ENCODE data around the gene VKORC1L1.
"Not testable (repeated sequence)": the region's sequence is repeated elsewhere in the genome, so short reads cannot be mapped to it uniquely, and the experiment has no call there.

The VKORC1L1 gene

GRCh38 chr7:65872776-65873581 lies at the start of gene VKORC1L1:
VKORC1L1 (plus strand) TSS chr7:65873074; CDS start chr7:65873372, 298 bp downstream.
- peak; percentile 88 for DNase-seq (ENCODE audit: low spot score)

- DNase-seq (ENCODE audit: low spot score) = no peak
These were observed 45.5 kb upstream of the VKORC1L1 start for GRCh38 chr7:65827366-65827765.

GRCh38 chr7:65832281-65832680 lies 40.6 kb upstream of the VKORC1L1 start:
- no peak for DNase-seq (ENCODE audit: low spot score)

- DNase-seq (ENCODE audit: low spot score) = not testable (repeated sequence)
These were observed 36.2 kb upstream of the VKORC1L1 start for GRCh38 chr7:65836684-65837083.

- DNase-seq (ENCODE audit: low spot score) = not testable (repeated sequence)
These were observed 35.3 kb upstream of the VKORC1L1 start for GRCh38 chr7:65837541-65837956.

- DNase-seq (ENCODE audit: low spot score) = no peak
These were observed 33.0 kb upstream of the VKORC1L1 start for GRCh38 chr7:65839846-65840245.

GRCh38 chr7:65840446-65840845 lies 32.4 kb upstream of the VKORC1L1 start:
- no peak for DNase-seq (ENCODE audit: low spot score)

- not testable (repeated sequence) for DNase-seq (ENCODE audit: low spot score)
These were observed 29.3 kb upstream of the VKORC1L1 start for GRCh38 chr7:65843616-65844015.

- DNase-seq (ENCODE audit: low spot score) = no peak
These were observed 26.8 kb upstream of the VKORC1L1 start for GRCh38 chr7:65846008-65846570.

GRCh38 chr7:65853426-65853825 lies 19.4 kb upstream of the VKORC1L1 start:
- not testable (repeated sequence) for DNase-seq (ENCODE audit: low spot score)

- not testable (repeated sequence) for DNase-seq (ENCODE audit: low spot score)
These were observed 19.0 kb upstream of the VKORC1L1 start for GRCh38 chr7:65853892-65854291.

GRCh38 chr7:65857321-65857894 lies 15.5 kb upstream of the VKORC1L1 start:
- DNase-seq (ENCODE audit: low spot score) = not testable (repeated sequence)

GRCh38 chr7:65858660-65859059 lies 14.2 kb upstream of the VKORC1L1 start:
- DNase-seq (ENCODE audit: low spot score) = not testable (repeated sequence)

GRCh38 chr7:65866244-65866643 lies 6.6 kb upstream of the VKORC1L1 start:
- not testable (repeated sequence) for DNase-seq (ENCODE audit: low spot score)

- DNase-seq (ENCODE audit: low spot score) = not testable (repeated sequence)
These were observed 5.2 kb upstream of the VKORC1L1 start for GRCh38 chr7:65867681-65868080.

- DNase-seq (ENCODE audit: low spot score) = not testable (repeated sequence)
These were observed 3.6 kb upstream of the VKORC1L1 start for GRCh38 chr7:65869312-65869711.

- not testable (repeated sequence) for DNase-seq (ENCODE audit: low spot score)
These were observed 1.4 kb upstream of the VKORC1L1 start for GRCh38 chr7:65871451-65871850.

- DNase-seq (ENCODE audit: low spot score) = peak; percentile 10
These were observed 814 bp downstream of the VKORC1L1 start for GRCh38 chr7:65873582-65874193.

- not testable (repeated sequence) for DNase-seq (ENCODE audit: low spot score)
These were observed 2.8 kb downstream of the VKORC1L1 start for GRCh38 chr7:65875715-65876114.

- not testable (repeated sequence) for DNase-seq (ENCODE audit: low spot score)
These were observed 6.6 kb downstream of the VKORC1L1 start for GRCh38 chr7:65879292-65880153.

- DNase-seq (ENCODE audit: low spot score) = not testable (repeated sequence)
These were observed 7.4 kb downstream of the VKORC1L1 start for GRCh38 chr7:65880242-65880641.

Measured in germinal center (tissue), 1 donor.